ENCODE data around the gene DBI. TPM values are rescaled to one million over a fixed set of nuclear protein-coding genes. Genes with fewer than 3 reads are reported as not detected.

Gene DBI
- total and polyA plus RNA-seq, 2 experiments from 2014 or later: 272 to 755 TPM

- H2AFZ ChIP-seq: no peak overlapping the region
- no peaks in the 10 kb centered on the region for H3K4me1 ChIP-seq (ENCODE audit: insufficient read depth)
- DNase-seq (ENCODE audit: low spot score): no peak
- H3K4me2 ChIP-seq: no peak overlapping the region
- H3K27ac ChIP-seq: no peak overlapping the region
- no peaks in the 10 kb centered on the region for H3K27me3 ChIP-seq
- WGBS (ENCODE audit: low lambda C conversion rate, missing lambda C conversion rate): 85% methylated on average over 2 of the region's 2 CpGs
- H3K9me2 ChIP-seq (replicated peaks; ENCODE audit: insufficient read depth): no peaks in the 10 kb centered on the region
- H4K20me1 ChIP-seq (ENCODE audit: insufficient read depth, poor library complexity, severe bottlenecking): no peaks in the 10 kb centered on the region
- no peaks in the 10 kb centered on the region for H3K9me3 ChIP-seq (ENCODE audit: low read depth)
- H3K36me3 ChIP-seq (replicated peaks; ENCODE audit: insufficient read depth, low read depth): no peaks in the 10 kb centered on the region
- TF ChIP-seq CTCF (IDR thresholded peaks at IDR 0.05; ENCODE audit: poor library complexity) (no peak), EZH2phosphoT487 (IDR thresholded peaks at IDR 0.05; ENCODE audit: low read depth, severe bottlenecking, unreplicated experiment) (no peak), EZH2 (IDR thresholded peaks at IDR 0.05; ENCODE audit: borderline replicate concordance) (no peak)
- no peaks in the 10 kb centered on the region for H3K79me2 ChIP-seq
- H3K4me3 ChIP-seq: no peak overlapping the region
Measured at GRCh38 chr2:119338272-119338671, 28.5 kb upstream of the DBI start.

GRCh38 chr2:119338826-119339561 lies 27.8 kb upstream of the DBI start:
- DNase-seq (ENCODE audit: low spot score): no peak
- 79% methylated on average over 6 of the region's 6 CpGs for WGBS (ENCODE audit: low lambda C conversion rate, missing lambda C conversion rate)
- Histone ChIP-seq H3K4me2 (no peak overlapping the region), H3K4me1 (ENCODE audit: insufficient read depth) (no peaks in the 10 kb centered on the region), H3K36me3 (replicated peaks; ENCODE audit: insufficient read depth, low read depth) (no peaks in the 10 kb centered on the region), H3K4me3 (no peak overlapping the region), H4K20me1 (ENCODE audit: insufficient read depth, poor library complexity, severe bottlenecking) (no peaks in the 10 kb centered on the region), H2AFZ (no peak overlapping the region), H3K9me3 (ENCODE audit: low read depth) (no peaks in the 10 kb centered on the region), H3K27ac (no peak overlapping the region), H3K79me2 (no peaks in the 10 kb centered on the region), H3K27me3 (no peaks in the 10 kb centered on the region), H3K9me2 (replicated peaks; ENCODE audit: insufficient read depth) (no peaks in the 10 kb centered on the region)
- TF ChIP-seq CTCF (IDR thresholded peaks at IDR 0.05; ENCODE audit: poor library complexity): no peak
- no peak for TF ChIP-seq EZH2phosphoT487 (IDR thresholded peaks at IDR 0.05; ENCODE audit: low read depth, severe bottlenecking, unreplicated experiment)
- no peak for TF ChIP-seq EZH2 (IDR thresholded peaks at IDR 0.05; ENCODE audit: borderline replicate concordance)

DNA sequence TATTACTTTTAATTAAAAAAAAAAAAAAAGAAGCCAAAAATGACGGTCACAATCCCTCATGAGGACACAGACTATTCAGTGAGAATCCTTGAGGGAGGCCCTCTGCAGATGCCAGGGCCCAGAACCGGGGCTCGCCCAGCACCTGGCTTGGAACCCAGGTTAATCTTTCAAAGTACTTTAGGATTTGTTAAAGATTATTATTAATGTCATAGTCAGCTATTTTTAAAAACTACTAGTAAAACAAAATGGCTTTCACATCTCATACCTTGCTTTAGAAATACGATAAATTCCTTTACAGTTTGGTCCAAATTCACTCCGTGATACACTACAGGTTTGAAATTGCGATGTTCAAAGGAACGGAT lies 27.2 kb upstream of the DBI start:
- no peak for DNase-seq (ENCODE audit: low spot score)
- Histone ChIP-seq H3K4me1 (ENCODE audit: insufficient read depth) (no peaks in the 10 kb centered on the region), H2AFZ (no peak overlapping the region), H3K9me3 (ENCODE audit: low read depth) (no peaks in the 10 kb centered on the region), H3K27ac (no peak overlapping the region), H4K20me1 (ENCODE audit: insufficient read depth, poor library complexity, severe bottlenecking) (no peaks in the 10 kb centered on the region), H3K79me2 (no peaks in the 10 kb centered on the region), H3K36me3 (replicated peaks; ENCODE audit: insufficient read depth, low read depth) (no peaks in the 10 kb centered on the region), H3K4me2 (no peak overlapping the region), H3K9me2 (replicated peaks; ENCODE audit: insufficient read depth) (no peaks in the 10 kb centered on the region), H3K27me3 (no peaks in the 10 kb centered on the region), H3K4me3 (no peak overlapping the region)
- TF ChIP-seq EZH2 (IDR thresholded peaks at IDR 0.05; ENCODE audit: borderline replicate concordance) (no peak), CTCF (IDR thresholded peaks at IDR 0.05; ENCODE audit: poor library complexity) (no peak), EZH2phosphoT487 (IDR thresholded peaks at IDR 0.05; ENCODE audit: low read depth, severe bottlenecking, unreplicated experiment) (no peak)
- 97% methylated on average over 7 of the region's 7 CpGs for WGBS (ENCODE audit: low lambda C conversion rate, missing lambda C conversion rate)
